Suprapubic skin (tissue), 4 donors: ENCODE results near the gene LMNB1.

ENCODE experiments used
- CTCF ChIP-seq, 2 donors: fragments of 200-600 bp in 1 of 2; fragments of 450-650 bp in 1 of 2; sonication (generic) in 1 of 2; IDR thresholded peaks; one replicate each; pipeline ENCODE4 v1.5.1; 2016 to 2019; ENCODE audit warnings: antibody characterized with exemption in 2 of 2, mild to moderate bottlenecking in 1 of 2, moderate library complexity in 1 of 2
- EP300 ChIP-seq: sonication (generic); formaldehyde crosslinking; IDR thresholded peaks from one replicate; pipeline ENCODE4 v1.6.1; 2017; ENCODE audit warnings: antibody characterized with exemption
- POLR2A ChIP-seq, 2 donors: fragments of 450-650 bp; IDR thresholded peaks; one replicate each; pipeline ENCODE4 v1.6.1; 2017; ENCODE audit warnings: antibody characterized with exemption in 2 of 2, mild to moderate bottlenecking in 2 of 2, moderate library complexity in 2 of 2
- POLR2AphosphoS5 ChIP-seq, 3 donors: sonication (generic); formaldehyde crosslinking; IDR thresholded peaks; one replicate each; pipeline ENCODE4 v1.6.1; 2017; ENCODE audit warnings: antibody characterized with exemption in 3 of 3

- TF ChIP-seq CTCF (IDR thresholded peaks at IDR 0.05) (no peak), EP300 (no peak), POLR2AphosphoS5 (IDR thresholded peaks at IDR 0.05) (no peak), POLR2A (IDR thresholded peaks at IDR 0.05) (no peak)
These were observed 69.4 kb downstream of the LMNB1 start for GRCh38 chr5:126846344-126846743.
